Endometrial microvascular endothelial cells (primary cell): ENCODE data around the gene ITGB1BP1. TPM values are rescaled to one million over a fixed set of nuclear protein-coding genes. Genes with fewer than 3 reads are reported as not detected.

Experiments used
- in situ Hi-C: cut with HindIII; loops from 2 replicates; pipeline ENCODE4 v1.10.0; 2017; ENCODE audit warnings: low sequenced_read_pairs, low pct_unique_long_range_greater_than_20kb; ENCODE audit errors: inconsistent ontology term
- total RNA-seq: library from RNA; depleted of rRNA; stranded (reverse); fragments of >200 nt; gene quantifications from one replicate; pipeline ENCODE4 v1.2.3, GENCODE V29; 2015; ENCODE audit errors: inconsistent ontology term

The ITGB1BP1 gene
- total RNA-seq, 1 donor from 2014 or later, result 81.6 TPM

GRCh38 chr2:9430316-9431293 is 7.3 kb upstream of the ITGB1BP1 start:
- in situ Hi-C loops, result no loop called here

DNA sequence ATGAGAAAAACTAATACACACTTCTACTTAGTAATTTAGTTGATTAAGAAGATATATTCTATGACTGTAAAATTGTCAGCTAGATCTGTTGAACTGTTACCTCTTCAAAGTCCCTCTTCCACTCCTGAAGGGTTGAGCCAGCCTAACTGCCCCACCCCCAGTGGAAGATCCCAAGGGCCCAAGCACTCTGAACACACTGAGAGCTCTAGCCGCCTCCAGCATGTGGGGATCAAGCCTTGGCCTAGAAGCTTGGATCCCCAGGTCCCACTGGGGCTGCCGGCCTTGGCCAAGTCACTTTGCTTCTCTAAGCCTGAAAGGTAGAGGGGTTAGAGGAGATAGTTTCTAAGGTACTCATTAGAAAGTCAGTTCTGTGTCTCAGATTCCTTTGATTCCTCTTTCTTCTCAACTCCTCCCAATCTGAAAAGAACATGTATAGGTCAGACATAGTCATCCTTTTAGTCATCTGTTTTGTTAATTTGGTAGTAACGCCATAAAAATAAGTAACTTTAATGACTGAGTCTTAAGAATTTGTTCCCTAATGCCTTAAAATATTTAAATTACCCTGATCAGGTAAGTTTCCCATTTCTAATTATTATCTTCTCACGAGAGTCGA is 5.7 kb upstream of the ITGB1BP1 start:
- in situ Hi-C loops, result no loop called here

- in situ Hi-C loops, result no loop called here
Observed at GRCh38 chr2:9424447-9425164, 1.3 kb upstream of the ITGB1BP1 start.

- in situ Hi-C loops, result no loop called here
Observed at GRCh38 chr2:9423922-9424272, 569 bp upstream of the ITGB1BP1 start.

- in situ Hi-C loops, result no loop called here
Observed at GRCh38 chr2:9422321-9423099, 818 bp downstream of the ITGB1BP1 start.

DNA sequence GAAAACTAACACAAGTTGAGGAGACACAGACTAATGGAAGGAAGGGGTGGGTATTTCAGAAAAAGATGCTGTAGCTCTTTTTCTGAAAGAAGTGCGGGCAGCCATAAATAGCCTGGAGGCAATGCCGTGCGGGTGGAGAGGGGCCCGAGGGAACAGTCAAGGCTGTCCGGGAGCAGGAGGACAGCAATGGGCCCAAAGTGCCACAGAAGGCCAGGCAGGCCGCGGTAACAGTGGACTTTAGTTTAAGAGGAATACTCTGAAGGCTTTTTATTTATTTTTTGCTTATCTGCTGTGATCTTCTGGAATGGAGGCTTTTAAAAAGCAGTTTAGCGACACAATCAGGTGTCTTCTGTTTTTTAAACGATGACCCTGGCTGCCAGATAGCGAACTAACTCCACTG is 2.8 kb downstream of the ITGB1BP1 start:
- in situ Hi-C loops, result no loop called here

- in situ Hi-C loops, result no loop called here
Observed at GRCh38 chr2:9419541-9419940, 3.8 kb downstream of the ITGB1BP1 start.

GRCh38 chr2:9418746-9419145 is 4.6 kb downstream of the ITGB1BP1 start:
- in situ Hi-C loops, result no loop called here

GRCh38 chr2:9417725-9418124 is 5.6 kb downstream of the ITGB1BP1 start:
- in situ Hi-C loops, result no loop called here

GRCh38 chr2:9416962-9417316 is 6.4 kb downstream of the ITGB1BP1 start:
- in situ Hi-C loops, result no loop called here

GRCh38 chr2:9416267-9416961 is 6.9 kb downstream of the ITGB1BP1 start:
- in situ Hi-C loops, result no loop called here

DNA sequence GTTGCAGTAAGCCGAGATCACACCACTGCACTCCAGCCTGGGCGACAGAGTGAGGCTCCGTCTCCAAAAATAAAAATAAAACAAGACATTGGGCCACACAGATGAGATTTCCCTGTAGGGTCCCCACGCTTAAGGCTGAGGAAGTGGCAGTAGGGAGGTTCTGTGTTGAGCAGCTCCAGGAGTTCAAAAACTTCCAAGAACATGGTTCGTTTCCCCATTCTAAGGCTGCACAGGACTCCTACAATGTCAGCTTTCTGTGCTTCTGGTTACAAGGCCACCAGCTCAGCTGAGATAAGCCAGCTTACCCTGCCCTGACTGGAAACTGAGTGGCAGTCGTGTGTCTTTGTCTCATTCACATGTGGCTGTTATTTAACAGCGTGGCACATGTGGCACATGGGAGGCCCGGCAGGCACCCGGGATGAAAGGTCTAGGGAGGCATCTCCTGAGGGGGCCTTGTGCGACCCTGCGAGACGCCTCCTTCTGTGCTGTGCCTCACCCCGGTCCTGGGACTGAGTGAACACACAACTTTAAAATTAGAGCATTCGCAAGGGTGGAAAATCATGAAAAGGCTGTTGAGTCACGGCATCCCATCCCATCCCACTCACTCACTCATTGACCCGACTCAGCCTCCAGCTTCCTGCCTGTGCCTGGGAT is 7.7 kb downstream of the ITGB1BP1 start:
- in situ Hi-C loops, result no loop called here

DNA sequence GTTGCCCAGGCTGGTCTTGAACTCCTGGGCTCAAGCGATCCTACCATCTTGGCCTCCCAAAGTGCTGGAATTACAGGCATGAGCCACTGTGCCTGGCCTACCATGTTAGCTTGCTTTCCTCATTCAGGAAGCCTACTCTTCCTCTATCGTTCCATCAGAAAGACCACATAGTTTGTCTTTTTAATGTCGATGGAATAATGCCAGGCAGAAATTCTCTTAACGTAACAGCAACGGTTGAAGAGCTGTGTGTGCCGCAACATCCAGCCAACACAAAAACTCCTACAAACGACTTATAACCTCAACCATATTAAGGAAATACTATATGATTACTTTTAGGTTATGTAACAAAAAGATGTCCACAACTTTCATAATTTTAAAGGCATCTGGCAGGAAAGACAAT is 10.5 kb downstream of the ITGB1BP1 start:
- in situ Hi-C loops, result no loop called here

DNA sequence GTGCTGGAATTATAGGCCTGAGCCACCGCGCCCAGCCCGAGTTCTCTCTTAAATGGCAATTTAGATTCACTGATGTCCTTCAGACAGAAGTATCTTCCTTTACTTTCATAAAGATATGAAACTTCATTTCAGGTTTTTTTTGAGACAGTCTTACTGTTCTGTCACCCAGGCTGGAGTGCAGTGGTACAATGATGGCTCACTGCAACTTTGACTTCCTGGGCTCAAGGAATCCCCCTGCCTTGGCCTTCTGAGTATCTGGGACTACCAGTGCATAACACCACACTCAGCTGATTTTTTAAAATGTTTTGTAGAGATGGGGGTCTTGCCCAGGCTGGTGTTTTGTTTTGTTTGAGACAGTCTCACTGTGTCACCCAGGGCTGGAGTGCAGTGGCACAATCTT is 13.2 kb downstream of the ITGB1BP1 start:
- in situ Hi-C loops, result no loop called here

- in situ Hi-C loops, result no loop called here
Observed at GRCh38 chr2:9408641-9409151, 14.6 kb downstream of the ITGB1BP1 start.

- in situ Hi-C loops, result no loop called here
Observed at GRCh38 chr2:9407363-9407811, 15.9 kb downstream of the ITGB1BP1 start.

- in situ Hi-C loops, result no loop called here
Observed at GRCh38 chr2:9406529-9407362, 16.6 kb downstream of the ITGB1BP1 start.
